Forelimb muscle (tissue), 1 donor: Measurements from ENCODE around the gene DDX50. TPM values are rescaled to one million over a fixed set of nuclear protein-coding genes. Genes with fewer than 3 reads are reported as not detected.
"Not testable (repeated sequence)": the region's sequence is repeated elsewhere in the genome, so short reads cannot be mapped to it uniquely, and the experiment has no call there.

ENCODE experiments used
- DNase-seq: peaks from one replicate; pipeline ENCODE4 v3.0.0-alpha.2; 2013; ENCODE audit warnings: low read depth
- polyA plus RNA-seq: library from polyadenylated mRNA; unstranded; fragments of 120-200 nt; gene quantifications from one replicate; pipeline ENCODE4 v1.2.1, GENCODE V29; 2013; ENCODE audit not compliant: insufficient read length

The DDX50 gene, protein sequence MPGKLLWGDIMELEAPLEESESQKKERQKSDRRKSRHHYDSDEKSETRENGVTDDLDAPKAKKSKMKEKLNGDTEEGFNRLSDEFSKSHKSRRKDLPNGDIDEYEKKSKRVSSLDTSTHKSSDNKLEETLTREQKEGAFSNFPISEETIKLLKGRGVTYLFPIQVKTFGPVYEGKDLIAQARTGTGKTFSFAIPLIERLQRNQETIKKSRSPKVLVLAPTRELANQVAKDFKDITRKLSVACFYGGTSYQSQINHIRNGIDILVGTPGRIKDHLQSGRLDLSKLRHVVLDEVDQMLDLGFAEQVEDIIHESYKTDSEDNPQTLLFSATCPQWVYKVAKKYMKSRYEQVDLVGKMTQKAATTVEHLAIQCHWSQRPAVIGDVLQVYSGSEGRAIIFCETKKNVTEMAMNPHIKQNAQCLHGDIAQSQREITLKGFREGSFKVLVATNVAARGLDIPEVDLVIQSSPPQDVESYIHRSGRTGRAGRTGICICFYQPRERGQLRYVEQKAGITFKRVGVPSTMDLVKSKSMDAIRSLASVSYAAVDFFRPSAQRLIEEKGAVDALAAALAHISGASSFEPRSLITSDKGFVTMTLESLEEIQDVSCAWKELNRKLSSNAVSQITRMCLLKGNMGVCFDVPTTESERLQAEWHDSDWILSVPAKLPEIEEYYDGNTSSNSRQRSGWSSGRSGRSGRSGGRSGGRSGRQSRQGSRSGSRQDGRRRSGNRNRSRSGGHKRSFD
- 45.8 TPM for polyA plus RNA-seq

DNA sequence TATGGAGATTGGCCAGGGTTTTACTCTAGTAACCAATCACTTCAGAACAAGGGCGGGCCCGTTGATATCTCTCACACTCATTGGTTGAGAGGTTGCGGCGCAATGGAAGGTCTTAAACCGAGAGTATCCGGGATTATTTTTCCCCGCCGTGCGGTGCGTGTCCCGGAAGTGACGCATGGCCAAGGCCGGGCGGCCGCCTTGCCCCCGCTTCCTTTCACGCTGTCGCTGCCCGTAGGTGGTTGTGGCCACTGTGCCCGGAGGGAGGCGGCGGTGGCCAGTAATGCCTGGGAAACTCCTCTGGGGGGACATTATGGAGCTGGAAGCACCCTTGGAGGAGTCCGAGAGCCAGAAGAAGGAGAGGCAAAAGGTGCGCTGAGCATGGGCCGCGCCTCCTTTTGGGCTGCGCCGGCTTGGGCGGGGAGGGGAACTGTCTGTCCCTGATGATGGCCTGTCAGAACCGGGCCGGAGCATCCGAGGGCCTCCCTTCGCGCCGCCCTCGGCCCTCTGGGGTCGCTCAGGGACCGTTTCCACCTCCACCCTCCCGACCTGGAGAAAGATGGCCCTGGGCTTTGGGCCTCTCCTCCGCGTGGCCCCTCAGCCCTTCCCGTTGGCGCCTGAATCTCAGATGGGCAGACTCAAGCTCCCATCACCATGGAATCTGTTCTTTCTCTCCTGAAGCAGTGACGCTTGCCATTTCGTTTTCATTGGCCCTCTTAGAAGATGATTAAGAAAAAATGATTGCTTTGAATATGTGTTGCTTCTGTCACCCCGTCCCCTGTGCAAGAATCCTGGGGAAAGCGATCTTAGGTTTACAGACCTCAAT, at the start of gene DDX50:
TSS of gene DDX50 (plus strand) at position 211 of the 823 bp plus-strand sequence. CDS start at position 281, 70 bp downstream.
- peak; percentile 99 for DNase-seq

DNA sequence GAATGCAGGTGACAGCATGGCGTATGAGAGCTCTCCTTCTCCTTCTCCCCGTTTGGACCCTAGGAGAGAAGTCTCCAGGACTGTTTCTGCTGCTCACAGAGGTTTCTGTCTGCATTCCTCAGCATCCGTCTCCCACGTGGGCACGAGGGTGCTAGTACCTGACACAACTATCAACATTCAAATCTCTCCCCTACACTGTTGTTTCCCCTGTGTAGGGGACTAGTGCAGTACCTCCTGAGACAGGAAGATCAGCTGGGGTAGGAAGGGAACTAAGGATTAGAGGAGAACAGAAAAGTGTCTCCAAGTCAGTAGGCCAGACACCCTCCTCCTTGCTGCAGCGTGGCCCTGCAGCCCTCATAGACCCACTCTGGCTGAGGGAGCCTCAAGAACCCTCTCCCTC, 44.8 kb upstream of the DDX50 start:
- no peak for DNase-seq

DNA sequence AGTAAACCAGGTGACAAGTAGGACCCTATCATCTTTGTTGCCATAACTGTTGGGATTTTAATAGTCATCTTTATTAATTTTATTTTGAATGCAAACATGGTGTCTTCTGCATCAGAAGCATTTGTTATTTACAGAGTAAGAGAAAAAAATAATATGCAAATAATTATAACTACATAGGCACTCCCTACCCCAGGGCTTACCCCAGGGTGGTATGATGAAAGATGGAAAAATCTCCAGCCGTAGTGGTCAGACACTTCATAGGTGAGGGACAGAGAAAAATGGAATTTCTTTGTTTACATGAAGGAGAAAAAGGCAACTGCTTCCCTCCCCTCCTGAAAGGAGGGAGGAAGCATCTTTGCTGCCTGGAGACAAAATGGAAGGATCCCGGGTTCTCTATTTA, 44.1 kb upstream of the DDX50 start:
- DNase-seq: no peak

GRCh38 chr10:68861253-68861652, 39.9 kb upstream of the DDX50 start:
- no peak for DNase-seq

DNA sequence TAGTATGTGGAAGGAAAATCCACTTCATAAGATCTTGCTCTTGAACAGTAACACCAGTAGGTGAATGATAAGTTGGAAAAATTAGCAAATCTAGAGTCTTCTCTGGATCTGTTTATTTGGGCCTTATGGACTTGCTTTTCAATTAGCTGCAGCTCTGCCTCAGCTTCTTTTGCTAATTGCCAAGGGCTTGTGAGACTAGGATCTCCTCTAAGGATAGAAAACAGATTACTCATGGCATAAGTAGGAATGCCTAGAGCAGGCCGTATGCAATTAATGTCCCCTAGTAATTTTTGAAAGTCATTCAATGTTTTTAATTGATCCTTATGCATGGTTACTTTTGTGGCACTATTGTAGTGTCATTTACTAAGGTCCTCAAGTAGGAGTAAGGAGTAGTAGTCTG, 36.5 kb upstream of the DDX50 start:
- DNase-seq: no peak

DNA sequence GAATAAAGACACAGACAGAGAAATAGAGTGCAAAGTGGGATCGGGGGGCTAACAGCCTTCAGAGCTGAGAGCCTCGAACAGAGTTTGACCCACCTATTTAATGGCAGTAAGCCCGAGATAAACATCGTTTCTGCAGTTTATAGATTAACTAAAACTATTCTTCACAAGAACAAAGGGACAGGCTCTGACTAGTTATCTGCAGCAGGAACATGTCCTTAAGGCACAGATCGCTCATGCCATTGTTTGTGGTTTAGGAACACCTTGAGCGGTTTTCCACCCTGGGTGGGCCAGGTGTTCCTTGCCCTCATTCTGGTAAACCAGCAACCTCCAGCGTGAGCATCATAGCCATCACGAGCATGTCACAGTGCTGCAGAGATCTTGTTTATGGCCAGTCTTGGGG, 32.9 kb upstream of the DDX50 start:
- not testable (repeated sequence) for DNase-seq

DNA sequence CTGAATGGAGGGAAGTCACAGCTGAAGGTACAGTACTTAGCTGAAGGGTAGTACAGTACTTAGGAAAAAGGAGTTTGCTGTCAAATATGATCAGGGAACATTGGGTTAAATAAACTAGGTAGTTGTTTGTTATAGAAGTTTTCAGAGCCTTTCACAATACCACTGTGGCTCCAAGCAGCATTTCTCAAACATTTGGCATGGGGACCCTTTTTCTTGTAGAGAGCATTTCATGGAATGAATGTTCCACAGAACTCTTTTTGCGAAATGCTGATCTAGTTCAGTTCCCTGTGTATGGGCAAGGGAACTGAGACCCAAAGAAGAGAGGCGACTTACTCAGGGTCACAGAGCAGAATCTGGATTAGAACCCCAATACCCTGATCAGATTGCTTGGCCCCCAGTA, 31.5 kb upstream of the DDX50 start:
- no peak for DNase-seq

DNA sequence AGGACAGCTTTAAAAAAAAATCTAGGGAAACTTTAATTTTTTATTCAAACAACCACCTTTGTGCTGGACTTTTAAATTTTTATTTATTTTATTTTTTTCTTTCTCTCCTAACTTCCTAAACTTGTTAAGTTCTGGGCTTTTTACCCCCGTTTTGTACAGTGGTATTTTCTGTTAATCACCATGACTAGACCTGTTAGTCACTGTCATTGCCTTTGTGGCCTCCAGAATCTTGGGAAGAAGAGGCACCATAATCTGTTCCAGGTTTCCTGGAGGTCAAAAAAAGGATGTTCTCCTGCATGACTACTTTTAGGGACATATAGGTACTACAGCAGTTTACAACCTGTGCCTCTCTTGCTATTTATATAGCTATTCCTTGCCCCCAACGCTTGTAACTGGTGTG, 31.1 kb upstream of the DDX50 start:
- no peak for DNase-seq

DNA sequence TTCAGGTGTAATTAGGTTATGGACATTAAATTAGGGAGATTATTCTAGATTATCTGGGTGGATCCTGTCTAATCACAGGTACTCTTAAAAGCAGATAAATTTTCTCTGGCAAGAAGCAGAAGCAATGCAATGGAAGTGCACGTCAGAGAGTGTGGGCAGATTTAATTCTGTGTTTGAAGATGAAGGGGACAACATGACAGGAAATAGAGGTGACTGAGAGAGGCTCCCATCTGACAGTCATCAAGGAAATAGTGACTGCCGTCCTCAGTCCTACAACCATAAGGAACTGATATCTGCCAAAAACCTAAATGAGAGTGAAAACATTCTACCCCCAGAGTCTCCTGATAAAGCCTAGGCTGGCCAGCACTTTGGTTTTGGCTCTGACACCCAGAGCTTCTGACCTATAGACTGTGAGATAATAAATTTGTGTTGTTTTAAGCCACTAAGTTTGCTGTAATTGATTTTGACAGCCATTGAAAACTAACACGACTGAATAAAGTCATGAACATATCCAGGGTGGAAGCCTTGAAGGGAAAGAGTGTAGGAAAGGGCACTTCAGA, 30.5 kb upstream of the DDX50 start:
- no peak for DNase-seq

DNA sequence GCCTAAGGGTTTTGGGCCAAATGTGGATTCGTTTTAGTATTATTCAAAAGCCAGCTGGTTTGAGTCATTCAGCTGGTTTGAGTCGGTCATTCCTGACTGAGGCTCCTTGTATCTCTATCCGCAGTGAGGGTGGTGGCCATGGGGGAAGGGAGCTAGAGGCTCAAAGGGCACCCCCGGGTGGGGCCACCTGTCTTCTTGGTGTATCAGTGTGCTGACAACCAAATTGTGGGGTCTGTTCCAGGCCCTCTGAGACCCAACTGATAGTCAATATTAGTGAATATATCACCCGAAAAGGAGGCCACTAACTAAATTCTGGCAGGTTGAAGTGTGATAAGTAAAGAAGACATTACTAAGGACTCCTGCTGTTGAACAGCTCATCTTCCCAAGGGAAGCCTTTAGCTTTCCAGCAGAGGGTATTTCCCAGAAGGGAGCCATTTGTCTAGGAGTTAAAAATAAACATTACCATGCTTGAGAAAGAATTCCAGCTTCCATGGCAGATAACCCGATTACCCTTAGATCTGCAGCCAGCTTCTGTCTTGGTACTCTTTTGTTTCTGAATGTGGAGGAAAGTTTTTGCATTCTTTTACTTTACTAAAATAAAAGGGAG, 29.9 kb upstream of the DDX50 start:
- DNase-seq: peak; percentile 13

- peak; percentile 82 for DNase-seq
Measured at GRCh38 chr10:68871731-68872342, 29.3 kb upstream of the DDX50 start.

DNA sequence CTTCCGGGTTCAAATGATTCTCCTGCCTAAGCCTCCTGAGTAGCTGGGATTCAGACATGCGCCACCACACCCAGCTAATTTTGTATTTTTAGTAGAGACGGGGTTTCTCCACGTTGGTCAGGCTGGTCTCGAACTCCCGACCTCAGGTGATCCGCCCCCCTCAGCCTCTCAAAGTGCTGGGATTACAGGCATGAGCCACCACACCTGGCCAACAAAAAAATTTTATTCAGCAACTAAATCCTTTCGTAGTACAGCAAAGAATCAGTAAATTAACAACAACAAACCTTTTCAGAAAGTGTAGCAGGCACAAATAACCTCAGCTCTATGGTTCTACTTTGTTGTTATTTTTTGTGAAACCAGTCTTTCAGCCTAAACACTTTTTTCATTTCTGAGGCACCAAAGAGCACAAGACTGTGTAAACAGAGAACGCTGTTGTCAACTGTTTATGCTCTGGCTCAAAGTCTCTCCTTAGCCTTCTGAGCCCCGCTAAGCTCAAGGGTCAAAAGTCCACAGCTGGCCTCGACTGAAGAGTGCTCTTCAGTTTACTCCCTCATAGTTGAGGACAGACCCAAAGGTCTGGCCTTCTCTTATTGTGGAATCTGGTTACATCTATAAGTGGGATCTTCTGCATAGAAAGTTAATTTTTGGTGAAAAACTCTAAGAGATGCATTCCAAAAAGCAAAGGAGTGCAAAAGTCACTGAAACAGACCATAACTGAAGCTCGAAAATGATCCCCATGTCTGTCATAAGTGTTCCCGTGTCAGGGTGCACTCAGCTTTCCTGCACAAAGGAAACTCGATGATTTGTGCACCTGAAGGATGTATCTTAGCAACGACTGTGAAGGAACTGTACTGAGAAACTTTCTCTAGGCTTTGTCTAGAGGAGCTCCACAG, 24.6 kb upstream of the DDX50 start:
- no peak for DNase-seq

DNA sequence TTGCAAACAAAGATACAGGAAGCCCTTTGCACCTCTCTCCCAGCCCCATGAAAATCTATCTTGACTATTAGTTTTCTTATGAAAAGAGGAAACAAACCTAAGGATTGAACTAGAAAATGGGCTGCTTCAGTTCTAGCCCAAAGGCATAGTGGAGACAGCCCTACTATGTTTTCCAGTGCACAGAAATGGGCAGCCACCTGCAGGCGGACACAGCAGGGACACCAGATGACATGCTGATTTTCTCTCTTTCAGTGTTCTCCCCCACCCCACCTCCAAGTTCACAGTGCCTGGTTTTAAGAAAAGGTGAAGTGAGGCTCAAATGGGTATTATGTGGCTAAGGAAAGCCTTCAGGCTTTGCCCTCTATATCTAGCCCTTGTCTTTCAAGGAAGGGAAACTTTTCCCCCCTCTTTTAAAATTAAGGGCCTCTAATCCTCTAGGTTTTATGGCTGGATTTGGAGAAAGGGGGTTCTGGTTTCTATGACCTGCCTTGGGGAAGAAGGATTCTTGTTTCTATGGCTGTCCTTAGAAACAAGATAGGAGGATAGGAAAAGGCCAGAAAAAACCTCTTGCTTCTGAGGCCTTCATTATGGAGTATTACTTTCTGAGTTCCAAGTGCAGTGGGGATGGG, 23.5 kb upstream of the DDX50 start:
- no peak for DNase-seq

DNA sequence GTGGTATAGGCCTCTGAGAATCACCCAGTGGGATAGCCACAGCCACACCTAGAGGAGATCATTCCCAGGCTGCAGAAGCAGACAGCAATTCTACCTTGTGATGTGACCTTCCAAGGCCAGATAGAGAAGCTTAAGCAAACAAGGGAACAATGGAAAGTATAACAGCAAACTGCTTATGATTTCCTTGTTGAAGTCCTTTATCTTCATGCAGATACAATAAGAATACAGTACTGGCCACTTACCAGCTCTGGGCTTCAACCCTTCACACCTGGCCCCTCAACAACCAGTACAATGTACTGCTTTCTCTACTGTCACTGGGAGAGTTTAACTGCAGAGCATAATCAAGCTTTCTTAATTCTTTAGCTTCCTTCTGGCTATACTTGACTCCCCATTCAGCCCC, 22.6 kb upstream of the DDX50 start:
- DNase-seq: no peak

DNA sequence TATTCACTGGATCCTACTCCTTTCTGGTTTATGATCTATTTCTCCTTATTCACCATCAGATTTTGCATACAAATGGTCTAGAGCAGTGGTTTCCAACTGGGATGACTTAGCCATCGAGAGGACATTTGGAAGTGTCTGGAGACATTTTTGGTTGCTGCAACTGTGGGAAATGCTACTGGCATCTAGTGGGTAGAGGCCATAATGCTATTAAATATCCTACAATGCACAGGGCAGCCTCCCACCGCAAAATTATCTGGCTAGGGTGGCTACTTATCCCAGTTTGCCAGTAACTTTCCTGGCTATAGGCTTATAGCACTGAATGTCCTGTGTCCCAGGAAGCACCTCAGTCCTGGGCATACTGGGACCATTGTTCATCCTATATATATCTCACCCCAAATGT, 21.5 kb upstream of the DDX50 start:
- no peak for DNase-seq

DNA sequence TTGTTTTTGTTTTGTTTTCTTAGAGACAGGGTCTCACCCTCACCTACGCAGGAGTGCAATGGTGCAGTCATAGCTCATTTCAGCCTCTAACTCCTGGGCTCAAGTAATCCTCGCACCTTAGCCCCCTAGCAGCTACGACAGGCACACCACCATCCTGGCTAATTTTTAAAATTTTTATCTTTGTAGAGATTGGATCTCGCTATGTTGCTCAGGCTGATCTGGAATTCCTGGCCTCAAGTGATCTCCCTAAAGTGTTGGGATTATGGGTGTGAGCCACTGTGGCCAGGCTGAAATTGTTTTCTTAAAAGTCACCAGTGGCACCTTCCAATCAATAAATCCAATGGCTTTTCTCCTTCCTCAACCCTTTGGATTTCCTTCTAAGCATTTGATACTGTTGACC, 20.9 kb upstream of the DDX50 start:
- DNase-seq: no peak

DNA sequence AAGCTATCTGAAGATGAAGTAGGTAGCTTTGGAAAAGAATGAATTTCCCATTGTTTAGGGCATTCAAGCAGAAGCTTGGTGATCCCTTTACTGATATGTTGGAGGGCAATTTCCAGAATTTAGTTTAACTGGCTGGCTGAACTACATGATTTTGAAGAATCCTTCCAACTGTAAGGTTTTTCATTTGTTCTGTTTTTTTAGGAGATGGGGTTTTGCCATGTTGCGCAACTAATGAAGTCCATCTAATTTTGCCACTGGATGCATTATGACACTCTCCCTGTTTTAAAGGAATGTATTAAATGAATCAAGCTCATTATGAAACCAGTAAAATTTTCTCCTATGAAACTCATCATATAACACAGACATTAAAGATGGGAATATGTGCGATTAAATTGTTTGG, 6.1 kb upstream of the DDX50 start:
- DNase-seq: no peak

- peak; percentile 57 for DNase-seq
Measured at GRCh38 chr10:68897336-68897741, 3.8 kb upstream of the DDX50 start.

DNA sequence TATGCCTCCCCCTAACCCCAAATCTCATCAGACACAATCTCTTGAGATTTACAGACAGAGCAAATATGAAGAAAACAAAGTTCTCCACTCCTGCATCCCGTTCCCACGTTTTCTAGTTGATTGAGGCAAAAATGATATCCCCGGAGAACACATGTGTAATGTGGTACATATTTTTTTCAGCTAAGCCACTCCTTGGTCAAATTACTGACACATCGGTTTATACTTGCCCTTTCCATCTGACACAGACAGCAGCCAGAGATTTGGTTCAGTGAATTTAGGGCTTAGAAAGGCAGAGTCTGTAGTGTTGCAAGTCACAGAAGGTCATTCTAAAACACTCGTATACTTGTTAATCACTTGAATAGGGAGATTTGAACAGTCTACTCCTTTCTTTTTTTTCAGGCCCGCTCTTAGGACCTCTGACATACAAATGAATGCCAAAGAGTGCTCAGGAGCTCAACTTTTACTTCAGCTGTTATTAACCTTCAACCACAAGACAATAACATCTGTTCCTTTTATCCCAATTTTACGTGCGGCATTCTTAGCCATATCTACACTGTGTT, 1.8 kb upstream of the DDX50 start:
- no peak for DNase-seq
